K562 (cell line): ENCODE results near the gene INSIG1. TPM values are rescaled to one million over a fixed set of nuclear protein-coding genes. Genes with fewer than 3 reads are reported as not detected.

Experiments
- ATAC-seq: fragments of 200-7000 bp; cut with Tn5 transposase; 3 replicates; pipeline ENCODE4 v1.9.1; 2020; ENCODE audit warnings: moderate library complexity
- BruUV-seq: library from RNA; stranded (reverse); fragments of 400-500 nt; replicated peaks from 2 replicates; lab custom pipeline; 2021; lab: Mats Ljungman, UMichigan
- CTCF ChIA-PET: fragments of 300-600 bp; formaldehyde crosslinking; extraction: SDS; loops from one replicate; lab custom pipeline; 2021; ENCODE audit warnings: low intra/inter-chr PET ratio; lab: Yijun Ruan, JAX
- POLR2A ChIA-PET: fragments of 300-600, 350-650 bp; sonication (Branson Sonifier 250); formaldehyde crosslinking; extraction: SDS; loops from one replicate; lab custom pipeline; 2021; ENCODE audit warnings: antibody characterized with exemption, inconsistent platforms; lab: Yijun Ruan, JAX
- DNase-seq, 4 experiments: peaks; one replicate each; pipeline versions ENCODE4 v3.0.0 to v3.0.0-alpha.2; 2011 to 2018; ENCODE audit warnings: low spot score in 3 of 4, mixed read lengths in 3 of 4; ENCODE audit errors: extremely low read depth in 1 of 4
- FAIRE-seq: peaks from 2 replicates; lab custom pipeline; 2011; peaks lifted over from hg19 to GRCh38; lab: Jason Lieb, UNC
- H2AFZ ChIP-seq: 2 replicates; pipeline ENCODE4 v1.6.0; 2011; ENCODE audit warnings: low read depth, low read length, control low read depth, inconsistent platforms
- H3K27ac ChIP-seq: fragments of 200-600 bp; 3 replicates; pipeline ENCODE4 v1.8.0; 2011; ENCODE audit warnings: low read depth, mild to moderate bottlenecking, control low read depth, inconsistent platforms, low read length, moderate library complexity, mixed read lengths; ENCODE audit errors: extremely low read depth
- H3K27me3 ChIP-seq, 2 experiments: fragments of 300-600 bp in 1 of 2; 2 replicates in 1 of 2; 3 replicates in 1 of 2; pipeline versions ENCODE4 v1.6.0 to v1.8.0; 2011; ENCODE audit warnings: inconsistent platforms in 2 of 2, low read length in 2 of 2, mild to moderate bottlenecking in 1 of 2, mixed read lengths in 1 of 2, moderate library complexity in 1 of 2; ENCODE audit not compliant: control insufficient read depth in 2 of 2, insufficient read depth in 2 of 2
- H3K36me3 ChIP-seq: fragments of 300-600 bp; 3 replicates; pipeline ENCODE4 v1.8.0; 2011; ENCODE audit warnings: mild to moderate bottlenecking, low read length, inconsistent platforms; ENCODE audit not compliant: control insufficient read depth, insufficient read depth
- H3K4me1 ChIP-seq, 2 experiments: fragments of 200-600 bp in 1 of 2; replicated peaks in 1 of 2; 2 replicates in 1 of 2; 3 replicates in 1 of 2; pipeline versions ENCODE4 v1.5.1 to v1.8.0; 2011; ENCODE audit warnings: inconsistent platforms in 2 of 2, low read length in 2 of 2, mild to moderate bottlenecking in 1 of 2, mixed read lengths in 1 of 2, moderate library complexity in 1 of 2; ENCODE audit not compliant: control insufficient read depth in 2 of 2, insufficient read depth in 2 of 2
- H3K4me2 ChIP-seq: 2 replicates; pipeline ENCODE4 v1.6.1; 2011; ENCODE audit warnings: low read length, control low read depth, inconsistent platforms, mixed read lengths; ENCODE audit not compliant: insufficient read depth
- H3K4me3 ChIP-seq: fragments of 200-600 bp; sonication (generic), shearing (Covaris generic); 2 replicates; pipeline ENCODE4 v1.5.1; 2016; ENCODE audit warnings: control low read depth, inconsistent platforms
- H3K79me2 ChIP-seq: fragments of 200-600 bp; 3 replicates; pipeline ENCODE4 v1.8.0; 2011; ENCODE audit warnings: low read length, inconsistent platforms; ENCODE audit not compliant: control insufficient read depth, insufficient read depth
- H3K9ac ChIP-seq, 2 experiments: 2 replicates each; pipeline versions ENCODE4 v1.6.0 to v1.6.1; 2011; ENCODE audit warnings: low read depth in 2 of 2, low read length in 2 of 2, control low read depth in 1 of 2, inconsistent platforms in 1 of 2, mild to moderate bottlenecking in 1 of 2, mixed read lengths in 1 of 2; ENCODE audit not compliant: insufficient read depth in 1 of 2
- H3K9me1 ChIP-seq: one replicate; pipeline ENCODE4 v1.6.0; 2011; ENCODE audit warnings: inconsistent platforms, mild to moderate bottlenecking, low read length, moderate library complexity; ENCODE audit not compliant: control insufficient read depth, insufficient read depth
- H3K9me3 ChIP-seq: replicated peaks from 2 replicates; pipeline ENCODE4 v1.5.1; 2011; ENCODE audit warnings: low read depth, low read length, inconsistent platforms; ENCODE audit not compliant: control insufficient read depth, insufficient read depth
- H4K20me1 ChIP-seq: replicated peaks from 2 replicates; pipeline ENCODE4 v1.6.1; 2011; ENCODE audit warnings: low read length, inconsistent platforms, mixed read lengths; ENCODE audit not compliant: control insufficient read depth, insufficient read depth
- ESRRB ChIP-seq: fragments of 250-450 bp; sonication (Bioruptor Pico); IDR thresholded peaks from 2 replicates; pipeline ENCODE4 v1.5.0; 2020; ENCODE audit warnings: mild to moderate bottlenecking, moderate library complexity, borderline replicate concordance
- FUS ChIP-seq: fragments of 200-400 bp; formaldehyde crosslinking; optimal IDR thresholded peaks from 2 replicates; pipeline ENCODE3; 2017; ENCODE audit warnings: low read depth, low read length
- GTF2E2 ChIP-seq: fragments of 200-800 bp; sonication (Bioruptor generic); IDR thresholded peaks from 2 replicates; pipeline ENCODE4 v1.6.1; 2016; ENCODE audit warnings: missing genetic modification characterization, missing compliant biosample characterization
- GTF2F1 ChIP-seq: IDR thresholded peaks from 2 replicates; pipeline ENCODE4 v1.6.1; 2011; ENCODE audit warnings: low read depth, low read length, improper control_type of control experiment
- HCFC1 ChIP-seq: IDR thresholded peaks from 2 replicates; pipeline ENCODE4 v1.6.1; 2012; ENCODE audit warnings: low read depth, low read length, improper control_type of control experiment
- HDAC8 ChIP-seq: fragments of 450-650 bp; IDR thresholded peaks from 2 replicates; pipeline ENCODE4 v1.6.1; 2016; ENCODE audit warnings: mild to moderate bottlenecking, missing genetic modification characterization, moderate library complexity, missing compliant biosample characterization
- HNRNPLL ChIP-seq: fragments of 200-400 bp; formaldehyde crosslinking; IDR thresholded peaks from 2 replicates; pipeline ENCODE4 v1.6.1; 2017; ENCODE audit warnings: low read length, low read depth, mild to moderate bottlenecking; ENCODE audit not compliant: poor library complexity, severe bottlenecking
- JUN ChIP-seq, 2 experiments: sonication (generic) in 1 of 2; formaldehyde crosslinking in 1 of 2; IDR thresholded peaks; 2 replicates each; pipeline versions ENCODE4 v1.6.1 to v1.8.0; 2012 to 2022; ENCODE audit warnings: borderline replicate concordance in 2 of 2, mild to moderate bottlenecking in 2 of 2, improper control_type of control experiment in 1 of 2, low read depth in 1 of 2, low read length in 1 of 2, missing genetic modification reagents in 1 of 2
- MED1 ChIP-seq: sonication (generic); formaldehyde crosslinking; IDR thresholded peaks from 2 replicates; pipeline ENCODE4 v1.8.1; 2023; ENCODE audit warnings: missing genetic modification reagents, borderline replicate concordance
- NFXL1 ChIP-seq: fragments of 450-650 bp; formaldehyde crosslinking; IDR thresholded peaks from 2 replicates; pipeline ENCODE4 v1.4.0; 2021; ENCODE audit warnings: mild to moderate bottlenecking
- RFX1 ChIP-seq: fragments of 450-650 bp; IDR thresholded peaks from 2 replicates; pipeline ENCODE4 v1.6.1; 2016; ENCODE audit warnings: mild to moderate bottlenecking, moderate library complexity
- SIX5 ChIP-seq, 2 experiments: IDR thresholded peaks; 2 replicates each; pipeline ENCODE4 v1.6.1; 2011; ENCODE audit warnings: low read length in 2 of 2, borderline replicate concordance in 1 of 2, low read depth in 1 of 2, mild to moderate bottlenecking in 1 of 2, moderate library complexity in 1 of 2; ENCODE audit not compliant: insufficient read depth in 1 of 2
- STAG1 ChIP-seq: sonication (generic); formaldehyde crosslinking; IDR thresholded peaks from 2 replicates; pipeline ENCODE4 v1.5.0; 2020; ENCODE audit warnings: missing genetic modification reagents, borderline replicate concordance
- YBX1 ChIP-seq: fragments of 450-650 bp; IDR thresholded peaks from 2 replicates; pipeline ENCODE4 v1.7.1; 2016; ENCODE audit warnings: mild to moderate bottlenecking
- ZNF324 ChIP-seq: fragments of 250-450 bp; sonication (Bioruptor Pico); IDR thresholded peaks from 2 replicates; pipeline ENCODE4 v1.4.0; 2020; ENCODE audit warnings: mild to moderate bottlenecking
- ZNF77 ChIP-seq: fragments of 250-450 bp; sonication (Bioruptor Pico); IDR thresholded peaks from 2 replicates; pipeline ENCODE4 v1.5.0; 2020
- WGBS: fragments of 100-300 bp; shearing (Covaris generic); methylation state at CpG from one replicate; pipeline ENCODE4 v1.1.6; 2016; ENCODE audit warnings: low coverage, mixed read lengths; ENCODE audit not compliant: insufficient coverage; ENCODE audit errors: missing lambda C conversion rate; 5-methylcytosine and 5-hydroxymethylcytosine counted together
- in situ Hi-C: fragments of 300-500 bp; cut with MboI; formaldehyde crosslinking; loops from 4 replicates; pipeline ENCODE4 v1.15.0; 2018; ENCODE audit warnings: inconsistent platforms, mixed read lengths
- intact Hi-C: fragments of 100-400 bp; cut with micrococcal nuclease; formaldehyde crosslinking; loops from 2 replicates; pipeline ENCODE4 v1.14.2; 2022
- polyA plus RNA-seq, 8 experiments: library from polyadenylated mRNA; depleted of rRNA in 4 of 8; stranded (reverse) in 5 of 8; unstranded in 3 of 8; fragments of >200 nt; fragmentation: Nextera tagmentation in 2 of 8; fragmentation: Illumina TruSeq in 1 of 8; extraction: Ambion mirVana in 2 of 8; extraction: Trizol in 1 of 8; gene quantifications; 2 replicates each; pipeline versions ENCODE4 v1.2.1 to v1.2.3, GENCODE V29; 2011 to 2014; ENCODE audit warnings: inconsistent platforms in 1 of 8, missing spikeins in 1 of 8
- total RNA-seq, 7 experiments: library from RNA; depleted of rRNA in 6 of 7; stranded (reverse); fragments of >200 nt in 6 of 7; fragmentation: Illumina TruSeq in 2 of 7; extraction: Trizol in 2 of 7; gene quantifications; 2 replicates each; pipeline versions ENCODE4 v1.2.1 to v1.2.3, GENCODE V29; 2011 to 2021; ENCODE audit warnings: low replicate concordance in 1 of 7
- TF ChIP-seq, protein P1 (sequence below): sonication (generic); formaldehyde crosslinking; IDR thresholded peaks from 2 replicates; pipeline ENCODE4 v1.8.1; 2023; ENCODE audit warnings: missing genetic modification reagents, mild to moderate bottlenecking, borderline replicate concordance

INSIG1 gene
- total and polyA plus RNA-seq, 9 of the 15 experiments (the other 6 are each of a cell fraction or from before 2014, with no cell fraction given): 57.1 to 787 (median 238) TPM

DNA sequence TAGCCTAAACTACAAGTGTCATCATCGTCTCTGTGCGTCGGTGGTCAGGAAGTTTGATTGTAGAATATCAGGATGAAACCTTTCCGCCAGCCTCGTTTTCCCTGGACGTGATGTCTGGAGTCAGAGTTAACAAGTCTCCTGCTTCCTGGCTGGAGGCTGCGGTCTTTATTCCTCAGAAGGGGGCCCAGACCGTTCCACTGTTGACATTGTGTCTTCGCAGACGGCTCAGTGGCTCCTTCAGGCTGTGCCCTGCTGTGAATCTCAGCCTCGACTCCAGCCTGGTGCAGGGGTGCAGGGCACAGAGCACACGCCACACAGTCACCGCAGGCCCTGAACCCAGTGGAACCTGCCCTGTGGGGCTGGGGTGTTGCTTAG, 37.2 kb upstream of the INSIG1 start:
- H3K4me3 ChIP-seq: no peak overlapping the region
- no peaks in the 10 kb centered on the region for H4K20me1 ChIP-seq
- no peaks in the 10 kb centered on the region for H3K79me2 ChIP-seq
- no peak for FAIRE-seq
- H3K27ac ChIP-seq: no peak overlapping the region
- H3K9me3 ChIP-seq: no peaks in the 10 kb centered on the region
- H3K4me2 ChIP-seq: no peak overlapping the region
- H3K9ac ChIP-seq: 0 out of 4 replicates have a peak overlapping the region, but pooled peaks of 1 of the 2 experiments have one; percentile 22
- TF ChIP-seq MED1 (CRISPR knock-in tag) (no peak), YBX1 (no peak), HDAC8 (tag) (no peak), NFXL1 (CRISPR knock-in tag) (no peak), ZNF77 (CRISPR knock-in tag) (no peak), GTF2F1 (no peak), GTF2E2 (tag) (no peak), ESRRB (CRISPR knock-in tag) (no peak), HNRNPLL (no peak), STAG1 (no peak), JUN (IDR thresholded peaks at IDR 0.05; ENCODE audit: borderline replicate concordance, low read depth, low read length) (no peak), JUN (CRISPR knock-in tag; IDR thresholded peaks at IDR 0.05; ENCODE audit: borderline replicate concordance) (no peak), ZNF324 (CRISPR knock-in tag) (no peak), FUS (no peak), SIX5 (IDR thresholded peaks at IDR 0.05; ENCODE audit: borderline replicate concordance in 1 of 2, insufficient read depth in 1 of 2, low read depth in 1 of 2, low read length in 2 of 2) (no peak), RFX1 (no peak), HCFC1 (no peak)
- TF ChIP-seq, protein P1, sequence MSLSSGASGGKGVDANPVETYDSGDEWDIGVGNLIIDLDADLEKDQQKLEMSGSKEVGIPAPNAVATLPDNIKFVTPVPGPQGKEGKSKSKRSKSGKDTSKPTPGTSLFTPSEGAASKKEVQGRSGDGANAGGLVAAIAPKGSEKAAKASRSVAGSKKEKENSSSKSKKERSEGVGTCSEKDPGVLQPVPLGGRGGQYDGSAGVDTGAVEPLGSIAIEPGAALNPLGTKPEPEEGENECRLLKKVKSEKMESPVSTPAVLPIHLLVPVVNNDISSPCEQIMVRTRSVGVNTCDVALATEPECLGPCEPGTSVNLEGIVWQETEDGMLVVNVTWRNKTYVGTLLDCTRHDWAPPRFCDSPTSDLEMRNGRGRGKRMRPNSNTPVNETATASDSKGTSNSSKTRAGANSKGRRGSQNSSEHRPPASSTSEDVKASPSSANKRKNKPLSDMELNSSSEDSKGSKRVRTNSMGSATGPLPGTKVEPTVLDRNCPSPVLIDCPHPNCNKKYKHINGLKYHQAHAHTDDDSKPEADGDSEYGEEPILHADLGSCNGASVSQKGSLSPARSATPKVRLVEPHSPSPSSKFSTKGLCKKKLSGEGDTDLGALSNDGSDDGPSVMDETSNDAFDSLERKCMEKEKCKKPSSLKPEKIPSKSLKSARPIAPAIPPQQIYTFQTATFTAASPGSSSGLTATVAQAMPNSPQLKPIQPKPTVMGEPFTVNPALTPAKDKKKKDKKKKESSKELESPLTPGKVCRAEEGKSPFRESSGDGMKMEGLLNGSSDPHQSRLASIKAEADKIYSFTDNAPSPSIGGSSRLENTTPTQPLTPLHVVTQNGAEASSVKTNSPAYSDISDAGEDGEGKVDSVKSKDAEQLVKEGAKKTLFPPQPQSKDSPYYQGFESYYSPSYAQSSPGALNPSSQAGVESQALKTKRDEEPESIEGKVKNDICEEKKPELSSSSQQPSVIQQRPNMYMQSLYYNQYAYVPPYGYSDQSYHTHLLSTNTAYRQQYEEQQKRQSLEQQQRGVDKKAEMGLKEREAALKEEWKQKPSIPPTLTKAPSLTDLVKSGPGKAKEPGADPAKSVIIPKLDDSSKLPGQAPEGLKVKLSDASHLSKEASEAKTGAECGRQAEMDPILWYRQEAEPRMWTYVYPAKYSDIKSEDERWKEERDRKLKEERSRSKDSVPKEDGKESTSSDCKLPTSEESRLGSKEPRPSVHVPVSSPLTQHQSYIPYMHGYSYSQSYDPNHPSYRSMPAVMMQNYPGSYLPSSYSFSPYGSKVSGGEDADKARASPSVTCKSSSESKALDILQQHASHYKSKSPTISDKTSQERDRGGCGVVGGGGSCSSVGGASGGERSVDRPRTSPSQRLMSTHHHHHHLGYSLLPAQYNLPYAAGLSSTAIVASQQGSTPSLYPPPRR (CRISPR knock-in tag): no peak
- H3K4me1 ChIP-seq: peaks cover 0 to 10% of the 10 kb centered on the region in 2 experiments; a peak in 3 of 5 replicates
- no peak overlapping the region for H2AFZ ChIP-seq
- DNase-seq: no peak
- no peaks in the 10 kb centered on the region for H3K36me3 ChIP-seq
- in situ Hi-C loops: no loop called here
- ChIA-PET CTCF (no interaction called here), POLR2A (no interaction called here)
- ATAC-seq: no peak
- WGBS: 4% methylated on average over 13 of the region's 13 CpGs
- peaks cover 83 to 89% of the 10 kb centered on the region in 2 experiments for H3K27me3 ChIP-seq
- BruUV-seq: no TSS peak
- peaks cover 4% of the 10 kb centered on the region for H3K9me1 ChIP-seq
- intact Hi-C loops: no loop called here
